Stimulated activated CD4-positive, alpha-beta T cell treated with anti-CD3 and anti-CD28 coated beads, Interleukin-4, amount 100 ng/mL, for 1 hour (primary cell): ENCODE measurements around the gene KRTAP12-2.
"Not testable (repeated sequence)": the region's sequence is repeated elsewhere in the genome, so short reads cannot be mapped to it uniquely, and the experiment has no call there.

ENCODE experiments used
- DNase-seq: peaks from one replicate; pipeline ENCODE4 v3.0.0-alpha.2; 2020

Gene KRTAP12-2

GRCh38 chr21:44648557-44649311, 18.0 kb downstream of the KRTAP12-2 start:
- DNase-seq = no peak

GRCh38 chr21:44647222-44647552, 19.5 kb downstream of the KRTAP12-2 start:
- DNase-seq = no peak

- DNase-seq = not testable (repeated sequence)
These were observed 20.1 kb downstream of the KRTAP12-2 start, which contains the start of gene KRTAP10-11 for GRCh38 chr21:44646366-44647221. KRTAP10-11 (plus strand) TSS chr21:44646414; CDS start chr21:44646459, 45 bp downstream.

- DNase-seq = no peak
These were observed 21.8 kb downstream of the KRTAP12-2 start for GRCh38 chr21:44644878-44645277.

- DNase-seq = no peak
These were observed 22.9 kb downstream of the KRTAP12-2 start for GRCh38 chr21:44643741-44644310.

GRCh38 chr21:44640761-44641160, 26.0 kb downstream of the KRTAP12-2 start:
- DNase-seq = no peak

- no peak for DNase-seq
These were observed 27.4 kb downstream of the KRTAP12-2 start for GRCh38 chr21:44639331-44639655.

- DNase-seq = not testable (repeated sequence)
These were observed 28.0 kb downstream of the KRTAP12-2 start for GRCh38 chr21:44638506-44639330.

GRCh38 chr21:44637851-44638348, 28.8 kb downstream of the KRTAP12-2 start:
- DNase-seq = not testable (repeated sequence)

- no peak for DNase-seq
These were observed 29.5 kb downstream of the KRTAP12-2 start, which contains the start of gene KRTAP10-10 for GRCh38 chr21:44637018-44637850. KRTAP10-10 (plus strand) TSS chr21:44637356; CDS start chr21:44637418, 62 bp downstream.

- DNase-seq = no peak
These were observed 30.3 kb downstream of the KRTAP12-2 start for GRCh38 chr21:44636209-44637017.

GRCh38 chr21:44632067-44632466, 34.7 kb downstream of the KRTAP12-2 start:
- no peak for DNase-seq

- DNase-seq = no peak
These were observed 36.3 kb downstream of the KRTAP12-2 start for GRCh38 chr21:44630440-44630839.

- DNase-seq = no peak
These were observed 37.9 kb downstream of the KRTAP12-2 start for GRCh38 chr21:44628707-44629391.

- not testable (repeated sequence) for DNase-seq
These were observed 38.9 kb downstream of the KRTAP12-2 start for GRCh38 chr21:44627831-44628233.

- not testable (repeated sequence) for DNase-seq
These were observed 39.4 kb downstream of the KRTAP12-2 start for GRCh38 chr21:44627181-44627822.

- no peak for DNase-seq
These were observed 40.0 kb downstream of the KRTAP12-2 start, which contains the start of gene KRTAP10-9 for GRCh38 chr21:44626673-44627143. KRTAP10-9 (plus strand) TSS chr21:44627093; CDS start chr21:44627172, 79 bp downstream.

GRCh38 chr21:44626262-44626661, 40.5 kb downstream of the KRTAP12-2 start:
- no peak for DNase-seq

GRCh38 chr21:44625756-44626155, 41.0 kb downstream of the KRTAP12-2 start:
- DNase-seq = no peak
